Keratinocyte (primary cell): ENCODE results near the gene P3H2.

ENCODE experiments used
- EZH2 ChIP-seq: IDR thresholded peaks from one replicate; pipeline ENCODE4 v1.6.1; 2012; ENCODE audit warnings: inconsistent platforms, mild to moderate bottlenecking, low read length, moderate library complexity
- TF ChIP-seq, protein P1 (sequence below), 3 experiments: IDR thresholded peaks in 1 of 3; conservative IDR thresholded peaks in 1 of 3; optimal IDR thresholded peaks in 1 of 3; 2 replicates in 2 of 3; 3 replicates in 1 of 3; pipeline versions ENCODE3 to v1.5.1; 2011; ENCODE audit warnings: low read length in 3 of 3, mild to moderate bottlenecking in 3 of 3, moderate library complexity in 2 of 3, control low read depth in 1 of 3, inconsistent platforms in 1 of 3; ENCODE audit not compliant: insufficient read depth in 2 of 3; ENCODE audit errors: extremely low read depth in 1 of 3

DNA sequence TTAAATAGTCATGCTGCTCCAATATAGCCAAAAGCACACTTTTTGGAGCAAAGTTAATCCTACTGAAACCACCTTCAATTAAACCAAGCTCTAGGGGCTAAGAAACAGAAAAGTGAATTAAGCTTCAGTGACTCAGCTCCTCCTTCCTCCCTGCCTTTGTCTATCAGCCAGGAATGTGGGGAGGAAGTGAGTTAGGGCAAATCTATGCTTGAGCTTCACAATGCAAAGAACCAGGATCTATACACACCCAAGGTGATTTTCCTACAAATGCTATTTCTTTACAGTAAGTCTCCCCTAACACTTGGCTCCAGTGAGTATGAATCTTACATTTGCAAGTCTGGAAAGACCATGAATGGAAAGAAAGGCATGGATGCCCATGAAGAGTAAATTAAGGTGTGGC lies 212.1 kb downstream of the P3H2 start:
- TF ChIP-seq, protein P1, sequence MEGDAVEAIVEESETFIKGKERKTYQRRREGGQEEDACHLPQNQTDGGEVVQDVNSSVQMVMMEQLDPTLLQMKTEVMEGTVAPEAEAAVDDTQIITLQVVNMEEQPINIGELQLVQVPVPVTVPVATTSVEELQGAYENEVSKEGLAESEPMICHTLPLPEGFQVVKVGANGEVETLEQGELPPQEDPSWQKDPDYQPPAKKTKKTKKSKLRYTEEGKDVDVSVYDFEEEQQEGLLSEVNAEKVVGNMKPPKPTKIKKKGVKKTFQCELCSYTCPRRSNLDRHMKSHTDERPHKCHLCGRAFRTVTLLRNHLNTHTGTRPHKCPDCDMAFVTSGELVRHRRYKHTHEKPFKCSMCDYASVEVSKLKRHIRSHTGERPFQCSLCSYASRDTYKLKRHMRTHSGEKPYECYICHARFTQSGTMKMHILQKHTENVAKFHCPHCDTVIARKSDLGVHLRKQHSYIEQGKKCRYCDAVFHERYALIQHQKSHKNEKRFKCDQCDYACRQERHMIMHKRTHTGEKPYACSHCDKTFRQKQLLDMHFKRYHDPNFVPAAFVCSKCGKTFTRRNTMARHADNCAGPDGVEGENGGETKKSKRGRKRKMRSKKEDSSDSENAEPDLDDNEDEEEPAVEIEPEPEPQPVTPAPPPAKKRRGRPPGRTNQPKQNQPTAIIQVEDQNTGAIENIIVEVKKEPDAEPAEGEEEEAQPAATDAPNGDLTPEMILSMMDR (optimal IDR thresholded peaks at IDR 0.05 in 1 of 3, IDR thresholded peaks at IDR 0.05 in 1 of 3, conservative IDR thresholded peaks at IDR 0.05 in 1 of 3; ENCODE audit: extremely low read depth in 1 of 3, insufficient read depth in 2 of 3, low read length in 3 of 3): no peak
- TF ChIP-seq EZH2: no peak
